ENCODE measurements around the gene PAX5. TPM values are rescaled to one million over a fixed set of nuclear protein-coding genes. Genes with fewer than 3 reads are reported as not detected.

Gene PAX5
- total RNA-seq, 3 donors from 2014 or later (not counting 1 experiment from before 2014, with no cell fraction given): 1.3 to 2.1 (median 2.0) TPM

GRCh38 chr9:36946653-36947052 is 87.4 kb downstream of the PAX5 start:
- DNase-seq: no peak
- no peak for ATAC-seq
- WGBS (ENCODE audit: insufficient coverage): 71% methylated on average over 5 of the region's 5 CpGs
- intact Hi-C loops (cut with micrococcal nuclease): no loop called here
- peaks cover 11 to 18% of the 10 kb centered on the region in 2 donors for H3K27me3 Mint-ChIP-seq (ENCODE audit: low read depth in 2 of 2)
- H3K27ac ChIP-seq (ENCODE audit: low read length): no peak overlapping the region
- no peak for TF ChIP-seq CTCF (IDR thresholded peaks at IDR 0.05)
- H3K36me3 Mint-ChIP-seq: no peaks in the 10 kb centered on the region
- no peak overlapping the region for H3K27ac Mint-ChIP-seq
- H3K9me3 Mint-ChIP-seq: no peaks in the 10 kb centered on the region
- no peaks in the 10 kb centered on the region for H3K27me3 ChIP-seq (ENCODE audit: control insufficient read depth, insufficient read depth, low read length)
- H3K4me1 ChIP-seq (ENCODE audit: control insufficient read depth, insufficient read depth, low read length): no peaks in the 10 kb centered on the region
- no peaks in the 10 kb centered on the region for H3K36me3 ChIP-seq (ENCODE audit: control insufficient read depth, insufficient read depth, low read length)
- H3K9me3 ChIP-seq (ENCODE audit: control insufficient read depth, insufficient read depth, low read length): no peaks in the 10 kb centered on the region
- no peaks in the 10 kb centered on the region for H3K4me1 Mint-ChIP-seq
- no peak overlapping the region for H3K4me3 ChIP-seq (ENCODE audit: low read length)
- H3K4me3 Mint-ChIP-seq: no peak overlapping the region

- H3K27ac ChIP-seq (ENCODE audit: low read length): no peak overlapping the region
- no peak for DNase-seq
- Mint-ChIP-seq H3K27me3 (ENCODE audit: low read depth in 2 of 2) (peaks cover 11 to 12% of the 10 kb centered on the region in 2 donors), H3K4me3 (no peak overlapping the region), H3K36me3 (no peaks in the 10 kb centered on the region), H3K4me1 (no peaks in the 10 kb centered on the region), H3K9me3 (no peaks in the 10 kb centered on the region), H3K27ac (no peak overlapping the region)
- H3K27me3 ChIP-seq (ENCODE audit: control insufficient read depth, insufficient read depth, low read length): no peaks in the 10 kb centered on the region
- 88% methylated on average over 14 of the region's 14 CpGs for WGBS (ENCODE audit: insufficient coverage)
- intact Hi-C loops (cut with micrococcal nuclease): no loop called here
- H3K4me1 ChIP-seq (ENCODE audit: control insufficient read depth, insufficient read depth, low read length): no peaks in the 10 kb centered on the region
- no peak for ATAC-seq
- H3K4me3 ChIP-seq (ENCODE audit: low read length): no peak overlapping the region
- H3K9me3 ChIP-seq (ENCODE audit: control insufficient read depth, insufficient read depth, low read length): no peaks in the 10 kb centered on the region
- TF ChIP-seq CTCF (IDR thresholded peaks at IDR 0.05): no peak
- H3K36me3 ChIP-seq (ENCODE audit: control insufficient read depth, insufficient read depth, low read length): no peaks in the 10 kb centered on the region
These were observed 88.1 kb downstream of the PAX5 start for GRCh38 chr9:36945999-36946398.

- Histone ChIP-seq H3K27me3 (ENCODE audit: control insufficient read depth, insufficient read depth, low read length) (no peaks in the 10 kb centered on the region), H3K4me3 (ENCODE audit: low read length) (no peak overlapping the region), H3K27ac (ENCODE audit: low read length) (no peak overlapping the region), H3K36me3 (ENCODE audit: control insufficient read depth, insufficient read depth, low read length) (no peaks in the 10 kb centered on the region), H3K4me1 (ENCODE audit: control insufficient read depth, insufficient read depth, low read length) (no peaks in the 10 kb centered on the region), H3K9me3 (ENCODE audit: control insufficient read depth, insufficient read depth, low read length) (no peaks in the 10 kb centered on the region)
- H3K27me3 Mint-ChIP-seq (ENCODE audit: low read depth in 2 of 2): peaks cover 6 to 24% of the 10 kb centered on the region in 2 donors
- TF ChIP-seq CTCF (IDR thresholded peaks at IDR 0.05): no peak
- intact Hi-C loops (cut with micrococcal nuclease): no loop called here
- no peaks in the 10 kb centered on the region for H3K9me3 Mint-ChIP-seq
- H3K4me3 Mint-ChIP-seq: no peak overlapping the region
- H3K36me3 Mint-ChIP-seq: no peaks in the 10 kb centered on the region
- H3K4me1 Mint-ChIP-seq: no peaks in the 10 kb centered on the region
- H3K27ac Mint-ChIP-seq: no peak overlapping the region
- 90% methylated on average over 8 of the region's 8 CpGs for WGBS (ENCODE audit: insufficient coverage)
- no peak for DNase-seq
- no peak for ATAC-seq
These were observed 91.2 kb downstream of the PAX5 start for GRCh38 chr9:36942891-36943290.

GRCh38 chr9:36941441-36941840 is 92.6 kb downstream of the PAX5 start:
- 85% methylated on average over 6 of the region's 6 CpGs for WGBS (ENCODE audit: insufficient coverage)
- Histone ChIP-seq H3K36me3 (ENCODE audit: control insufficient read depth, insufficient read depth, low read length) (no peaks in the 10 kb centered on the region), H3K4me1 (ENCODE audit: control insufficient read depth, insufficient read depth, low read length) (no peaks in the 10 kb centered on the region), H3K27me3 (ENCODE audit: control insufficient read depth, insufficient read depth, low read length) (no peaks in the 10 kb centered on the region), H3K27ac (ENCODE audit: low read length) (no peak overlapping the region), H3K9me3 (ENCODE audit: control insufficient read depth, insufficient read depth, low read length) (no peaks in the 10 kb centered on the region), H3K4me3 (ENCODE audit: low read length) (no peak overlapping the region)
- no peak for ATAC-seq
- Mint-ChIP-seq H3K27me3 (ENCODE audit: low read depth in 2 of 2) (peaks cover 7 to 31% of the 10 kb centered on the region in 2 donors), H3K9me3 (no peaks in the 10 kb centered on the region), H3K4me3 (no peak overlapping the region), H3K27ac (no peak overlapping the region), H3K36me3 (no peaks in the 10 kb centered on the region), H3K4me1 (no peaks in the 10 kb centered on the region)
- DNase-seq: no peak
- intact Hi-C loops (cut with micrococcal nuclease): no loop called here
- no peak for TF ChIP-seq CTCF (IDR thresholded peaks at IDR 0.05)

All from natural killer cell (primary cell).